B cell (primary cell): ENCODE measurements around the gene ADARB2. TPM values are rescaled to one million over a fixed set of nuclear protein-coding genes. Genes with fewer than 3 reads are reported as not detected.

Experiments
- ATAC-seq: fragments of 200-7000 bp; cut with Tn5 transposase; one replicate; pipeline ENCODE4 v1.10.0; 2021; ENCODE audit warnings: low read depth, mild to moderate bottlenecking, moderate number of reproducible peaks, moderate library complexity
- CTCF ChIA-PET: fragments of 350-600 bp; sonication (Branson Sonifier 250); formaldehyde crosslinking; loops from one replicate; lab custom pipeline; 2021; ENCODE audit warnings: antibody characterized with exemption, inconsistent platforms; lab: Charles Lee
- POLR2A ChIA-PET: fragments of 350-600 bp; sonication (Branson Sonifier 250); formaldehyde crosslinking; loops from one replicate; lab custom pipeline; 2021; ENCODE audit warnings: antibody characterized with exemption; lab: Charles Lee
- DNase-seq: peaks from one replicate; pipeline ENCODE4 v3.0.0; 2013
- H2AFZ ChIP-seq: 2 replicates; pipeline ENCODE4 v1.6.1; 2012; ENCODE audit warnings: mild to moderate bottlenecking, low read depth, low read length; ENCODE audit not compliant: insufficient read depth, poor library complexity, severe bottlenecking
- H3K27ac ChIP-seq, 2 donors: 1 replicate in 1 of 2; 2 replicates in 1 of 2; pipeline ENCODE4 v1.5.1; 2012 to 2013; ENCODE audit warnings: low read length in 2 of 2, mild to moderate bottlenecking in 2 of 2, moderate library complexity in 1 of 2
- H3K27me3 ChIP-seq, 4 experiments: fragments of 200-600 bp in 1 of 4; sonication (generic) in 1 of 4; replicated peaks in 1 of 4; 1 replicate in 2 of 4; 2 replicates in 2 of 4; pipeline versions ENCODE4 v1.6.1 to v1.7.0; 2013 to 2016; ENCODE audit warnings: low read length in 3 of 4, mild to moderate bottlenecking in 2 of 4, mixed read lengths in 1 of 4, moderate library complexity in 1 of 4; ENCODE audit not compliant: insufficient read depth in 4 of 4, control insufficient read depth in 3 of 4; ENCODE audit errors: control extremely low read depth in 1 of 4
- H3K36me3 ChIP-seq, 2 experiments: replicated peaks in 1 of 2; 1 replicate in 1 of 2; 2 replicates in 1 of 2; pipeline versions ENCODE4 v1.6.1 to v1.7.1; 2013; ENCODE audit warnings: low read length in 1 of 2; ENCODE audit not compliant: insufficient read depth in 2 of 2, control insufficient read depth in 1 of 2; ENCODE audit errors: control extremely low read depth in 1 of 2, extremely low read depth in 1 of 2
- H3K4me1 ChIP-seq, 2 donors: fragments of 200-600 bp in 1 of 2; sonication (generic) in 1 of 2; 1 replicate in 1 of 2; 2 replicates in 1 of 2; pipeline versions ENCODE4 v1.5.1 to v1.6.1; 2013 to 2017; ENCODE audit warnings: low read length in 2 of 2; ENCODE audit not compliant: control insufficient read depth in 2 of 2, insufficient read depth in 2 of 2
- H3K4me2 ChIP-seq: replicated peaks from 2 replicates; pipeline ENCODE3; 2012; ENCODE audit warnings: mild to moderate bottlenecking, low read depth, low read length; ENCODE audit not compliant: poor library complexity, severe bottlenecking
- H3K4me3 ChIP-seq, 5 experiments: fragments of 200-600 bp in 1 of 5; sonication (generic) in 1 of 5; 1 replicate in 3 of 5; 2 replicates in 2 of 5; pipeline versions ENCODE4 v1.5.1 to v1.7.0; 2011 to 2016; ENCODE audit warnings: low read length in 4 of 5, mild to moderate bottlenecking in 4 of 5, low read depth in 2 of 5, control low read depth in 1 of 5, moderate library complexity in 1 of 5; ENCODE audit not compliant: insufficient read depth in 1 of 5; ENCODE audit errors: control extremely low read depth in 1 of 5, extremely low read depth in 1 of 5
- H3K79me2 ChIP-seq: fragments of 200-600 bp; sonication (generic); one replicate; pipeline ENCODE4 v1.6.0; 2016; ENCODE audit warnings: low read length; ENCODE audit not compliant: control insufficient read depth, insufficient read depth
- H3K9ac ChIP-seq: fragments of 200-600 bp; sonication (generic); 2 replicates; pipeline ENCODE4 v1.6.1; 2017; ENCODE audit warnings: mild to moderate bottlenecking, low read length, moderate library complexity
- H3K9me3 ChIP-seq, 3 donors: one replicate each; pipeline versions ENCODE4 v1.6.1 to v1.7.1; 2013; ENCODE audit warnings: low read length in 2 of 3; ENCODE audit not compliant: control insufficient read depth in 2 of 3, insufficient read depth in 1 of 3; ENCODE audit errors: control extremely low read depth in 1 of 3
- H4K20me1 ChIP-seq: 2 replicates; pipeline ENCODE4 v1.6.0; 2012; ENCODE audit warnings: mild to moderate bottlenecking, low read length; ENCODE audit not compliant: insufficient read depth, control insufficient read depth, poor library complexity, severe bottlenecking
- H3K27ac Mint-ChIP-seq: one replicate; pipeline ENCODE4 v1.8.0; 2021; ENCODE audit warnings: mixed read lengths
- H3K27me3 Mint-ChIP-seq: one replicate; pipeline ENCODE4 v1.8.0; 2021; ENCODE audit warnings: mixed read lengths
- H3K4me1 Mint-ChIP-seq: one replicate; pipeline ENCODE4 v1.8.0; 2021; ENCODE audit warnings: mixed read lengths
- H3K4me3 Mint-ChIP-seq: one replicate; pipeline ENCODE4 v1.8.0; 2021; ENCODE audit warnings: mixed read lengths
- H3K9me3 Mint-ChIP-seq: one replicate; pipeline ENCODE4 v1.8.0; 2022; ENCODE audit warnings: mixed read lengths; ENCODE audit not compliant: insufficient read depth
- CTCF ChIP-seq: fragments of 200-600 bp; IDR thresholded peaks from one replicate; pipeline ENCODE4 v1.8.0; 2022; ENCODE audit warnings: antibody characterized with exemption, mild to moderate bottlenecking
- EZH2 ChIP-seq: IDR thresholded peaks from 2 replicates; pipeline ENCODE4 v1.6.1; 2012; ENCODE audit warnings: borderline replicate concordance, low read depth, mild to moderate bottlenecking, moderate library complexity, low read length; ENCODE audit not compliant: insufficient read depth, poor library complexity, severe bottlenecking
- WGBS: methylation state at CpG from one replicate; pipeline ENCODE4 v1.1.5; 2013; ENCODE audit warnings: missing lambda C conversion rate; ENCODE audit not compliant: insufficient coverage; 5-methylcytosine and 5-hydroxymethylcytosine counted together
- intact Hi-C: fragments of 100-400 bp; cut with micrococcal nuclease; formaldehyde crosslinking; loops from one replicate; pipeline ENCODE4 v1.10.0; 2022
- polyA plus RNA-seq: library from polyadenylated mRNA; depleted of rRNA; stranded (reverse); fragments of >200 nt; gene quantifications from 2 replicates; pipeline ENCODE4 v1.2.3, GENCODE V29; 2012
- total RNA-seq, 2 donors: library from RNA; stranded (reverse); fragments of 120-200 nt in 1 of 2; gene quantifications; 1 replicate in 1 of 2; 2 replicates in 1 of 2; pipeline versions ENCODE4 v1.2.3 to v1.2.4, GENCODE V29; 2013 to 2022

ADARB2 gene
- total and polyA plus RNA-seq, 2 donors (not counting 1 experiment from before 2014, with no cell fraction given), result 0.13 to 0.96 TPM

GRCh38 chr10:1564791-1565190 lies 172.5 kb downstream of the ADARB2 start:
- ATAC-seq, result no peak
- H3K36me3 ChIP-seq, result no peaks in the 10 kb centered on the region
- H3K4me1 ChIP-seq, result peaks cover 0 to 4% of the 10 kb centered on the region in 2 donors
- no peak overlapping the region for H3K4me3 Mint-ChIP-seq
- no peak overlapping the region for H3K27ac ChIP-seq
- H4K20me1 ChIP-seq, result no peaks in the 10 kb centered on the region
- H2AFZ ChIP-seq, result no peak overlapping the region
- TF ChIP-seq CTCF, result no peak
- TF ChIP-seq EZH2, result no peak
- peaks cover 0 to 7% (median 2%) of the 10 kb centered on the region in 4 experiments for H3K27me3 ChIP-seq
- H3K9me3 ChIP-seq, result peaks cover 0 to 4% (median 0%) of the 10 kb centered on the region in 3 donors
- peaks cover 9% of the 10 kb centered on the region for H3K27me3 Mint-ChIP-seq
- no peak overlapping the region for H3K27ac Mint-ChIP-seq
- no peaks in the 10 kb centered on the region for H3K79me2 ChIP-seq
- intact Hi-C loops, result no loop called here
- WGBS, result 95% methylated on average over 11 of the region's 11 CpGs
- peaks cover 11% of the 10 kb centered on the region for H3K4me1 Mint-ChIP-seq
- no peak for DNase-seq
- no peak overlapping the region for H3K4me2 ChIP-seq
- H3K4me3 ChIP-seq, result no peak overlapping the region
- ChIA-PET CTCF (no interaction called here), POLR2A (no interaction called here)
- no peaks in the 10 kb centered on the region for H3K9me3 Mint-ChIP-seq
- H3K9ac ChIP-seq, result no peak overlapping the region

GRCh38 chr10:1563028-1563427 lies 174.3 kb downstream of the ADARB2 start:
- TF ChIP-seq CTCF, result no peak
- Histone ChIP-seq H3K36me3 (no peaks in the 10 kb centered on the region), H4K20me1 (no peaks in the 10 kb centered on the region), H3K9me3 (peaks cover 0 to 4% (median 0%) of the 10 kb centered on the region in 3 donors), H3K9ac (no peak overlapping the region), H3K4me2 (no peak overlapping the region), H2AFZ (no peak overlapping the region), H3K27ac (no peak overlapping the region), H3K4me3 (no peak overlapping the region), H3K4me1 (peaks cover 0 to 9% of the 10 kb centered on the region in 2 donors), H3K79me2 (no peaks in the 10 kb centered on the region), H3K27me3 (peaks cover 0 to 7% (median 3%) of the 10 kb centered on the region in 4 experiments)
- ATAC-seq, result no peak
- Mint-ChIP-seq H3K4me1 (peaks cover 13% of the 10 kb centered on the region), H3K27ac (no peak overlapping the region), H3K9me3 (no peaks in the 10 kb centered on the region), H3K27me3 (peaks cover 18% of the 10 kb centered on the region), H3K4me3 (no peak overlapping the region)
- ChIA-PET POLR2A (no interaction called here), CTCF (no interaction called here)
- no peak for DNase-seq
- WGBS, result 92% methylated on average over 12 of the region's 13 CpGs
- intact Hi-C loops, result no loop called here
